Stimulated activated CD4-positive, alpha-beta T cell treated with anti-CD3 and anti-CD28 coated beads, Interleukin-4, amount 100 ng/mL, for 4 hours (primary cell): ENCODE measurements around the gene SRMS.
A peak's percentile ranks its signal among the peaks of the same experiment; 100 is the strongest.
"Not testable (repeated sequence)": the region's sequence is repeated elsewhere in the genome, so short reads cannot be mapped to it uniquely, and the experiment has no call there.

Experiments used
- DNase-seq, 2 experiments: peaks; one replicate each; pipeline ENCODE4 v3.0.0-alpha.2; 2020

The SRMS gene

DNA sequence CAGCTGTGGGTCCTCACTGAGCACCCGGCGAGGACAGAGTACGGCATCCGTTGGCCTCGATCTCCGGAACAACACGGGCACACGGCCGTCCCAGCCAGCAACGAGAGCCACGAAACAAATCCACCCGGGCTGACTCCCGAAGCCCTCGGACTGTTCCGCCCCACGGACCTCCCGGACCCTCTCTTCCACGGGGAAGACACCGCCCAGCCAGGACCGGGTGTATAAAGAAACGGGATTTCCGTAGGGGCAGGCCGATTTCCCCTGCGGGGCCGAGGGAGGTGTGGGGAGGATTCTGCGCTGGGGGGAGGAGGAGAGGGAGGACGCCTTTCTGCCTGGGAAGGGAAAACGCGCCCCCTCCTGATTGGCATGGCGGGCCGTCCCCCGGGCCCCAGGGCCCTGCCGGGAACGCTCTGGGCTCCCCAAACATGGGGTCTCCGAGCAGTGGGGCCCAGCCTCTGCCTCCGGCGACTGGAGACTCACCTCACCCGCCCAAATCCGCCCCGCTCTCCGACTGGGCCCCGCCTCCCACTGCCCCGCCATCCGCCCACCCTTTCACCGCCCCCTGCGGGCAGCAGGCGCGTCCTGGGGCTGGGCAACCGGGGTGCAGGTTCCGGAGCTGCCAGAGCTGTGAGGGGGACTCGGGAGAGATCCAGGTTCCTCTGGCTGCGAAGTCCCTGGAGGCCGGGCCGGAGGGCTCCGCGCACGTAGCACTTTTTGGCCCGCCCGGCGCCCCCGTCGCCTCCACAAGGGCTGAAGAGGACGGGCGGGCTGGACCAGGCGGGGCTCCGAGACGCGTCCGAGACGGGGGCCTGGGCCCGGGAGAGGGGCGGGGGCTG is 27.7 kb downstream of the SRMS start:
- peak; percentile 54 to 61 for DNase-seq

DNA sequence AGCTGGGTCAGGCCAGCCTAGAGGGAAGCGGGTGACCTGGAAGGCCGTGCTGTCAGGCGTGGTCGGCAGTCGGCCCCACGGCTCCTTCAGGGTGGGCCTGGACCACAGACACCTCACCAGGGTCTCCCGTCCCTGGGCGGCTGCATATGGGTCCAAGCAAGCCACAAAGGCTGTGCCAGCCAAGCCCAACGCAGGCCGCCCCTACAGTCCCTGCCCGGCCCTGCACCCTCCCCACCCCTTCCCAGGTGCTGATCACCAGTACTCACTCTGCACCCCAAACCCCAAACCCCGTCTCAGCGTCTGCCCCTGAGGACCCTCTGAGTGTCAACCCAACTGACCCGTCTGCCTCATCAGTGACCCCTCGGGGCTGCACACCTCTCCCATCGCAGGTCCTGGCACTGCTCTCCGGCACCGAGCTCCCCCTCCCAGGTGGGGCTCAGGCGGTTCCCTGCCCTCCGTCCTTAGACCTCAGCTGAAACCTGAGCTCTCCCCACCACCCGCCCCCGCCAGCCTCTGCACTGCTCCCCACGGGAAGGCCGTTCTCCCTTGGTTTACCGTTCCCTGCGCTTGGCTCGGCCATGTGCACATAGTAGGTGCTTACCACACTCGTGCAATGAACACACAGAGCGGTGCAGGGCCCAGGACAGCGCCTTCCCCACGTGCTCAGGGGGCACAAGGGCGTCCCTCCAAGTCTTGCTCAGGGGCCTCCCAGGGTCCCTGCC is 28.4 kb downstream of the SRMS start:
- no peak for DNase-seq

DNA sequence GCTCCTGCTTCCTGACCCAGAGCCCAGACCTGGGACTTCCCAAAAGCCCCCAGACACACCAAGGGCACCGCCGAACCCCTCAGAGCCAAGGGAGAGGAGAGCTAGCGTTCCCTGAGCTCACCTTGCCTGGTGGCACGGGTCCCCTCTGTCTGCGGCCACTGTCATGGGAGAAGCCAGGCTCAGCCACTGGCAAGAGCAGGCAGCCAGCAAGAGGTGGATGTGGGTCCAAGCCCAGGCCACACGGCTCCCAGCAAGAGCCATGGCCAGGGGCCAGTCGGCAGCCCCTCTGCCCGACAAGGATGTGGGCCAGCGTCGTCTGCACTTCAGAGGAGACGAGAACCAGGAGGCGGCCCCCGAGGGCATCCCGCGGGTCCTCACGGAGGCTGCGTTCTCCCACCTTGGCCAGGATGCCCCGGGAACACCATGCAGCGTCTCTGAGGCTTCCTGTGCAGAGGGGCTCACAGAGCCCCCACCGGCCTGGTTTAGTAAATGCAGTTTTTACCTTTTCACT is 29.1 kb downstream of the SRMS start:
- DNase-seq = no peak

GRCh38 chr20:63517376-63518309 is 29.9 kb downstream of the SRMS start:
- no peak for DNase-seq

- not testable (repeated sequence) for DNase-seq
These were observed 33.0 kb downstream of the SRMS start for GRCh38 chr20:63514520-63514919.

GRCh38 chr20:63513207-63513606 is 34.3 kb downstream of the SRMS start:
- no peak for DNase-seq

DNA sequence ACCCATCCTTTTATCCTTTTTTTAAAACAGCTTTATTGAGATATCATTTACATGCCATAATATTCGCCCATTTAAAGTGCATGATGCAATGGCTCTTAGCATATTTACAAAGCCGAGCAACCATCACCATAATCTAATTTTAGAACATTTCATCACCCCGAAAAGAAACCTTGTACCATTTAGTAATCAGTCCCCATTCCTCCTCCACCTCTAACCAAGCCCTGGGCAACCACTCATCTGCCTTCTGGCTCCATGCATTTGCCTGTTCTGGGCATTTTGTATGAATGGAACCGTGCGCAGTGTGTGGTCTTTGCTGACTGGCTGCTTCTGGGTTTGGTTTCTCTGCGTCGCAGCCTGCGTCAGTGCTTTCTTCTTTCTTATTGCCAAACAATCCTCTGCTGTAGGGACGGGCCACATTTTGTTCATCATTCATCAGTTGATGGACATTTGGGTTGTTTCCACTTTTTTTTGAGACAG is 38.4 kb downstream of the SRMS start:
- no peak for DNase-seq

- DNase-seq = no peak
These were observed 39.3 kb downstream of the SRMS start for GRCh38 chr20:63508072-63508768.

GRCh38 chr20:63507083-63507743 is 40.3 kb downstream of the SRMS start:
- DNase-seq = no peak

- no peak for DNase-seq
These were observed 41.8 kb downstream of the SRMS start for GRCh38 chr20:63505723-63506122.

GRCh38 chr20:63505281-63505680 is 42.3 kb downstream of the SRMS start:
- no peak for DNase-seq

DNA sequence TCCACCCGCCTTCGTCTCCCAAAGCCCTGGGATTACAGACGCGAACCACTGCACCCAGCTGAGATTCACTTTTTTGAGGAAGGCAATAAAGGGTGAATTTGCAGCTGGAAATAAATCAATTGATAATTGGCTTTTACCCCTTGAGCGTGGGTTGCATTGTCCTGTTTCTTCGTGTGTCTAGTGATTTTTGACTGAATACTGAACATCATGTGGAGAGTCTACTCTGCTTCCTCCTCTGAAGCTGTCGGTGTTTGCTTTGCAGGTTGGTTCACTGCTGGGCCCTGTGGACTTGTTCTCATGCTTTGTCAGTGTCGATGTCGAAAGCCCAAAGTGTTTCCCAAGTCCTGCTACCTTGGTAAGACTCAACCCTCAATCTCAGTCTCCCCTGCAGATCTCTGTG is 42.9 kb downstream of the SRMS start:
- DNase-seq = no peak

DNA sequence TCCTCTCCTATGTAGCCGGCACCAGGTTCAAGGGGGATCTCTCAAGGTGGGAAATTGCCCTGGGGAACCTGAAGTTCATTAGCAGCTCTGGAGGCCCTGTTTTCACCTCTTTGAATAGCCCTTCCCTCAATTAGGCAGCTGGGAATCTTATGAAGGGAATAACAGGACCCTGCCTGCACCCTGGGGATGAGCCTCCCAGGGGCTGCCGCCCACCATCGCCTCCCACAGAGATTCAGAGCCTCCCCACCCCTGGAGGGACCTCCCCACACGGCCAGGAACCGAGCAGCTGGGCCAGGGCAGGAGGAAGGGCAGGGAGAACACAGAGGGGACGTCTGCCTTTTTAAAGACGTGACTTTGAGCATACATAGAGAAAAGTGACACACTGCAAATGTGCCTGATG is 44.0 kb downstream of the SRMS start:
- DNase-seq = no peak

GRCh38 chr20:63502671-63503172 is 44.8 kb downstream of the SRMS start:
- DNase-seq = no peak

- no peak for DNase-seq
These were observed 45.5 kb downstream of the SRMS start for GRCh38 chr20:63501818-63502670.

DNA sequence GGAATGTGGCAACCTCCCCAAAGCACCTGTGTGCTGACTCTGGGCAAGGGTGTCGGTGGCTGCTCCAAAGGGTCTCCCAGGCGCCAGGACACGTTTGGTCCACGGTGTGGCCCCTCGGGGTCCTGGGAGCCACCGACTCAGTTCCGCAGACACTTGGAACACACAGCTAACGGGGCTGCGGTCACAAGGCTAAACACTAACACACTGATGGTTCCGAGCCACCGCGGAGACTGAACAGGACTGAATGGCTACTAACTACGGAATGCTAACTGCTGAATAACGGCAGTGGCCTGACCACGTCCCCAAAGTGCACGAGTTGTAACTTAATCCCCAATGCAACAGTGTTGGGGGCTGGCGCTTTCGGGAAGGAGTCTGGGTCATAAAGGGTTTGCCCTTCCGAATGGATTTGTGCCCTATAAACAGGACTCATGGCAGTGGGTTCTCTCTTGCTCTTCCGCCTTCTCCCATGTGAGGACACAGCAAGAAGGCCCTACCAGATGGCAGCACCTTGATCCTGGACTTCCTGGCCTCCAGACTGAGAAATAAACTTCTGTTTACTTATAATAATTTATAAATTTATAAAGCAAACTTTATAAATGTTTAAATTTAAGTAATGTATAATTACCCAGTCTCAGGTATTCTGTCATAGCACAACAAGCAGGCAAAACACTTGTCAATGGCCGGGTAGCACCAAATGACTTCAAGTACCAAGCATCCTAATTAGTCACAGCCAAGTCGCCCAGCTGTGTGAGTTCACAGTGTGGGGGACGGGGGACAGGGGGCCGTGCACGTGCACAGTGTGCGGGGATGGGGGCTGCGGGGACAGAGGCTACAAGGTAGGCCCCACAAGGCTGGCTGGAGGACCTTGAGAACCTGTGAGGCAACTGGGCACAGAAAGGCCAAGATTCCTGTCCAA is 46.4 kb downstream of the SRMS start:
- DNase-seq = no peak

DNA sequence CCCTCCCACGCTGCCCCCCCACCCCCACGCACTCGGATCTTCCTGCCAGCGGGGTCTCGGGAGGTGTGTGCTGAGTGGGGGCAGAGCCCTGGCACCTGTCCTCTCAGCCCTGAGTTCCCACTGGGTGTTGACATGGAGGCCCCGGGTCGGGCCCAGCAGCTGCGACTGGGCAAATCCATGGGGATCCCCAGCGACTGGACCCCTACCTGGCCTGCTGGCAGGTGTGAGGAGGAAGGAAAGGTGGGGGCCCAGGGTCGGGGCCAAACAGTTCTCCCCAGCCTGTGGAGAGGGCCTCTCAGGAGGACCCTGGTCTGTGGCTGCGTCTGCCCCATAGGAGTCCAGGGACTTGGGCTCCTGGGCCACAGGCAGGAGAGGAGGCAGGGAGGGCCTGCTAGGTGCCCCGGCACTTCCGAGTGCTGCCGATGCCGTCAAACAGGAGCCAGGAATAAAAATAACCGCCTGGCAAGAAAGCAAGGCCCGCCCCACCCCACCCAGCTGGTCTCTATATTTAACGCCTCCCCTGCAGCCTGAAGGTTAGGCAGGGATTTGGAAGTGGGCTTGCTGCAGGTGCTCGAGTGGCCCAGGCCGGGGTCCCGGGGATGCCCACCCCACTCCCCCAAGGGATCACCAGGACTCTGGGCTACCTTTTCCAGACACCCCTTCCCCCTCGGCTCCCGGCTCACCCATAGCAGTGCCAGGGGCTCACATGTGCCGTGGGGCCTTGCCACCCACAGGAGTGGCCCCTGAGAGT is 47.2 kb downstream of the SRMS start:
- DNase-seq = no peak

GRCh38 chr20:63499338-63499969 is 48.1 kb downstream of the SRMS start:
- no peak for DNase-seq
